Measurements from ENCODE around the gene TMEM182.

- TF ChIP-seq POLR2A (IDR thresholded peaks at IDR 0.05) (no peak), CTCF (IDR thresholded peaks at IDR 0.05) (no peak)
Measured at GRCh38 chr2:102782187-102782586, 20.4 kb downstream of the TMEM182 start.
